T follicular helper cell (primary cell): Measurements from ENCODE around the gene FADS2.

Source experiments
- DNase-seq: peaks from one replicate; pipeline ENCODE4 v3.0.0-alpha.2; 2020; ENCODE audit warnings: low read depth

Gene FADS2

GRCh38 chr11:61795876-61796526 lies 32.1 kb upstream of the FADS2 start:
- no peak for DNase-seq

GRCh38 chr11:61797263-61797944 lies 30.7 kb upstream of the FADS2 start:
- DNase-seq: peak; percentile 73

- DNase-seq: no peak
Measured at GRCh38 chr11:61799665-61800284, 28.3 kb upstream of the FADS2 start.

- DNase-seq: no peak
Measured at GRCh38 chr11:61800331-61801281, 27.5 kb upstream of the FADS2 start.

GRCh38 chr11:61802605-61803004 lies 25.5 kb upstream of the FADS2 start:
- DNase-seq: no peak

- no peak for DNase-seq
Measured at GRCh38 chr11:61803889-61804647, 24.0 kb upstream of the FADS2 start.

GRCh38 chr11:61805146-61805545 lies 23.0 kb upstream of the FADS2 start:
- DNase-seq: no peak

GRCh38 chr11:61806785-61807184 lies 21.3 kb upstream of the FADS2 start:
- no peak for DNase-seq

GRCh38 chr11:61810671-61811175 lies 17.4 kb upstream of the FADS2 start:
- DNase-seq: no peak

GRCh38 chr11:61811831-61812230 lies 16.3 kb upstream of the FADS2 start:
- no peak for DNase-seq

GRCh38 chr11:61812736-61813411 lies 15.2 kb upstream of the FADS2 start:
- DNase-seq: no peak

- DNase-seq: no peak
Measured at GRCh38 chr11:61814247-61814957, 13.7 kb upstream of the FADS2 start.

GRCh38 chr11:61814958-61815789 lies 12.9 kb upstream of the FADS2 start:
- DNase-seq: no peak

GRCh38 chr11:61815790-61816735 lies 12.0 kb upstream of the FADS2 start:
- DNase-seq: peak; percentile 56

- DNase-seq: peak; percentile 78
Measured at GRCh38 chr11:61816736-61817455, 11.2 kb upstream of the FADS2 start, which contains the start of gene FADS1. TSS of gene FADS1 (minus strand) at chr11:61817003. CDS start at chr11:61816929, 74 bp downstream.

- no peak for DNase-seq
Measured at GRCh38 chr11:61817471-61818202, 10.5 kb upstream of the FADS2 start.
